Measurements from ENCODE around the gene PPP1R12A. TPM values are rescaled to one million over a fixed set of nuclear protein-coding genes. Genes with fewer than 3 reads are reported as not detected.

The PPP1R12A gene
- total and polyA plus RNA-seq, 9 of the 15 experiments (the other 6 are each of a cell fraction or from before 2014, with no cell fraction given): 26.4 to 119 (median 53.3) TPM

DNA sequence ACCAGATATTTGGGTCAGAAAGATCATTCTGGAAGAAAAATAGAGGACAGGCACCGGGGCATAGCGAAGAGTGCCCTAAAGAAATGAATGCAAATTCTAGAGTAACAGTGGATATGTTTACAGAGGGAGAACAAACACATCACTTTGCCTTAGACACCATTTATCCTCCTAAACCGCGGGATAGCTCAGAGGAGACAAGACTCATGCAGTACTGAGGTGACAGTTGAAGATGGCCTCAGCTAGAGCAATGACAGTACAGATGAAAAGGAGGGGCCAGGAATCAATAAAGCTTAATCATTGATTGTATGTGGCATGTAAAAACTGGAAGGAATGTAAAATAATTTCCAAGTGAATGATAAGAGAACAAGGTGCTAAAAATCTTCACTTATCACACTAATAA, 10.5 kb upstream of the PPP1R12A start:
- no peak overlapping the region for H3K4me2 ChIP-seq (ENCODE audit: insufficient read depth, low read length)
- no peaks in the 10 kb centered on the region for H3K9me1 ChIP-seq (ENCODE audit: control insufficient read depth, insufficient read depth, low read length)
- POLR2A ChIA-PET: interaction anchor here (1.0 to 1.4 kb wide), 2 partner anchors 10 to 16 kb away, joined by 3 to 5 read pairs; no protein-coding TSS in a partner anchor
- no peaks in the 10 kb centered on the region for H4K20me1 ChIP-seq (replicated peaks; ENCODE audit: control insufficient read depth, insufficient read depth, low read length)
- CTCF ChIA-PET (ENCODE audit: low intra/inter-chr PET ratio): no interaction called here
- no peaks in the 10 kb centered on the region for H3K9me3 ChIP-seq (replicated peaks; ENCODE audit: control insufficient read depth, insufficient read depth, low read depth, low read length)
- DNase-seq (ENCODE audit: extremely low read depth in 1 of 4, low spot score in 3 of 4) (no peak), FAIRE-seq (no peak), ATAC-seq (peak; percentile 31)
- 52% methylated on average over 4 of the region's 4 CpGs for WGBS (ENCODE audit: insufficient coverage, low coverage, missing lambda C conversion rate)
- H3K4me3 ChIP-seq: no peak overlapping the region
- H3K4me1 ChIP-seq (replicated peaks in 1 of 2; ENCODE audit: control insufficient read depth in 2 of 2, insufficient read depth in 2 of 2, low read length in 2 of 2): peaks cover 0 to 2% of the 10 kb centered on the region in 2 experiments; a peak in 2 of 5 replicates
- H3K27me3 ChIP-seq (ENCODE audit: control insufficient read depth in 2 of 2, insufficient read depth in 2 of 2, low read length in 2 of 2): no peaks in the 10 kb centered on the region
- no TSS peak for BruUV-seq (replicated peaks)
- no peaks in the 10 kb centered on the region for H3K36me3 ChIP-seq (ENCODE audit: control insufficient read depth, insufficient read depth, low read length)
- TF ChIP-seq HDAC1 (IDR thresholded peaks at IDR 0.05): no peak
- H3K79me2 ChIP-seq (ENCODE audit: control insufficient read depth, insufficient read depth, low read length): no peaks in the 10 kb centered on the region
- no peak overlapping the region for H3K27ac ChIP-seq (ENCODE audit: extremely low read depth, low read depth, low read length)
- H2AFZ ChIP-seq (ENCODE audit: low read depth, low read length): peak overlapping the region; percentile 15; the same call in 1 of the 2 replicates
- in situ Hi-C loops (cut with MboI): no loop called here
- intact Hi-C loops (cut with micrococcal nuclease): no loop called here
- H3K9ac ChIP-seq (ENCODE audit: insufficient read depth in 1 of 2, low read depth in 2 of 2, low read length in 2 of 2): no peak overlapping the region

DNA sequence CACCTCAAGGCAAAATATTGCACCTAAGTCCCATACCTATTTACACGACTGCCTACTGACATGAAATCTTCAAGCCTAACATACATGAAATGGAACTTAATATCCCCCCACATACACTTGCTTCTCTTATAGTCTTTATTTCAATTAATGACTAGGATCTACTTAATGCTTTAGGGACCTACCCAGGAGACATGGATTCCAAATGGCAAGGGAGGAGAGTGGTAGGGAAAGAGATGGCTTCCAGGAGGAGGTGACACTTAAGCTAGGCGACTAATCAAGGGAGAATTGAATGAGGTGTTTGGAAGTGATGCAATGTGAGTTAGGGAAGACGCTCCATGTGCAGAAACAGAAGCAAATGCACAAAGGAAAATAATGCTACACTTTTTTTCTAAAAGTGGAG, 9.7 kb upstream of the PPP1R12A start:
- WGBS (ENCODE audit: insufficient coverage, low coverage, missing lambda C conversion rate): 60% methylated on average over 3 of the region's 3 CpGs
- DNase-seq (ENCODE audit: extremely low read depth in 1 of 4, low spot score in 3 of 4) (no peak), FAIRE-seq (no peak), ATAC-seq (0 out of 3 replicates have a peak, but pooled peaks have one; percentile 14)
- intact Hi-C loops (cut with micrococcal nuclease): no loop called here
- H3K4me1 ChIP-seq (replicated peaks in 1 of 2; ENCODE audit: control insufficient read depth in 2 of 2, insufficient read depth in 2 of 2, low read length in 2 of 2): peaks cover 0 to 2% of the 10 kb centered on the region in 2 experiments; a peak in 2 of 5 replicates
- no peaks in the 10 kb centered on the region for H3K27me3 ChIP-seq (ENCODE audit: control insufficient read depth in 2 of 2, insufficient read depth in 2 of 2, low read length in 2 of 2)
- H4K20me1 ChIP-seq (replicated peaks; ENCODE audit: control insufficient read depth, insufficient read depth, low read length): no peaks in the 10 kb centered on the region
- no TSS peak for BruUV-seq (replicated peaks)
- no peaks in the 10 kb centered on the region for H3K36me3 ChIP-seq (ENCODE audit: control insufficient read depth, insufficient read depth, low read length)
- H3K4me3 ChIP-seq: no peak overlapping the region
- no peaks in the 10 kb centered on the region for H3K9me3 ChIP-seq (replicated peaks; ENCODE audit: control insufficient read depth, insufficient read depth, low read depth, low read length)
- ChIA-PET CTCF (ENCODE audit: low intra/inter-chr PET ratio) (no interaction called here), POLR2A (interaction anchor here (0.8 to 1.0 kb wide), 2 partner anchors 9 to 13 kb away, joined by 3 read pairs; partner anchors contain the start of gene PPP1R12A)
- TF ChIP-seq CEBPB (tag; IDR thresholded peaks at IDR 0.05) (0 out of 2 replicates have a peak, but pooled peaks have one; percentile 11), ZFP36 (IDR thresholded peaks at IDR 0.05; ENCODE audit: low read depth, low read length, partially characterized antibody) (peak; percentile 79), DMBX1 (CRISPR knock-in tag; IDR thresholded peaks at IDR 0.05; ENCODE audit: borderline replicate concordance) (no peak), CEBPG (CRISPR knock-in tag; IDR thresholded peaks at IDR 0.05) (no peak), CEBPG (tag; conservative IDR thresholded peaks at IDR 0.05 in 1 of 2, IDR thresholded peaks at IDR 0.05 in 1 of 2) (0 out of 4 replicates have a peak, but pooled peaks of 1 of the 2 experiments have one; percentile 20), ZNF3 (CRISPR knock-in tag; IDR thresholded peaks at IDR 0.05) (0 out of 2 replicates have a peak, but pooled peaks have one; percentile 54)
- TF ChIP-seq, protein P1, sequence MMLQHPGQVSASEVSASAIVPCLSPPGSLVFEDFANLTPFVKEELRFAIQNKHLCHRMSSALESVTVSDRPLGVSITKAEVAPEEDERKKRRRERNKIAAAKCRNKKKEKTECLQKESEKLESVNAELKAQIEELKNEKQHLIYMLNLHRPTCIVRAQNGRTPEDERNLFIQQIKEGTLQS (IDR thresholded peaks at IDR 0.05): peak; percentile 27; the same call in 1 of the 2 replicates
- TF ChIP-seq, protein P1 (CRISPR knock-in tag; conservative IDR thresholded peaks at IDR 0.05): no peak
- no peak overlapping the region for H3K4me2 ChIP-seq (ENCODE audit: insufficient read depth, low read length)
- 0 out of 2 replicates have a peak overlapping the region, but pooled peaks have one; percentile 15 for H2AFZ ChIP-seq (ENCODE audit: low read depth, low read length)
- in situ Hi-C loops (cut with MboI): no loop called here
- no peaks in the 10 kb centered on the region for H3K79me2 ChIP-seq (ENCODE audit: control insufficient read depth, insufficient read depth, low read length)
- no peaks in the 10 kb centered on the region for H3K9me1 ChIP-seq (ENCODE audit: control insufficient read depth, insufficient read depth, low read length)
- H3K9ac ChIP-seq (ENCODE audit: insufficient read depth in 1 of 2, low read depth in 2 of 2, low read length in 2 of 2): no peak overlapping the region
- H3K27ac ChIP-seq (ENCODE audit: extremely low read depth, low read depth, low read length): no peak overlapping the region

Data from K562 (cell line).